ENCODE measurements around the gene SMIM35.

- TF ChIP-seq POU6F1 (CRISPR knock-in tag; IDR thresholded peaks at IDR 0.05; ENCODE audit: borderline replicate concordance, low read depth) (no peak), ZFP30 (CRISPR knock-in tag; IDR thresholded peaks at IDR 0.05) (no peak), ZFP3 (CRISPR knock-in tag; IDR thresholded peaks at IDR 0.05) (no peak), ISL1 (CRISPR knock-in tag; IDR thresholded peaks at IDR 0.05) (no peak), PATZ1 (CRISPR knock-in tag; IDR thresholded peaks at IDR 0.05; ENCODE audit: borderline replicate concordance) (no peak), TOX (CRISPR knock-in tag; IDR thresholded peaks at IDR 0.05; ENCODE audit: borderline replicate concordance) (no peak), CSDC2 (CRISPR knock-in tag; IDR thresholded peaks at IDR 0.05) (no peak), ESRRG (CRISPR knock-in tag; IDR thresholded peaks at IDR 0.05) (no peak), ZNF565 (CRISPR knock-in tag; conservative IDR thresholded peaks at IDR 0.05; ENCODE audit: low read depth) (no peak), TSHZ2 (CRISPR knock-in tag; IDR thresholded peaks at IDR 0.05) (no peak), ZC3H10 (CRISPR knock-in tag; IDR thresholded peaks at IDR 0.05) (no peak)
- TF ChIP-seq, protein P1, sequence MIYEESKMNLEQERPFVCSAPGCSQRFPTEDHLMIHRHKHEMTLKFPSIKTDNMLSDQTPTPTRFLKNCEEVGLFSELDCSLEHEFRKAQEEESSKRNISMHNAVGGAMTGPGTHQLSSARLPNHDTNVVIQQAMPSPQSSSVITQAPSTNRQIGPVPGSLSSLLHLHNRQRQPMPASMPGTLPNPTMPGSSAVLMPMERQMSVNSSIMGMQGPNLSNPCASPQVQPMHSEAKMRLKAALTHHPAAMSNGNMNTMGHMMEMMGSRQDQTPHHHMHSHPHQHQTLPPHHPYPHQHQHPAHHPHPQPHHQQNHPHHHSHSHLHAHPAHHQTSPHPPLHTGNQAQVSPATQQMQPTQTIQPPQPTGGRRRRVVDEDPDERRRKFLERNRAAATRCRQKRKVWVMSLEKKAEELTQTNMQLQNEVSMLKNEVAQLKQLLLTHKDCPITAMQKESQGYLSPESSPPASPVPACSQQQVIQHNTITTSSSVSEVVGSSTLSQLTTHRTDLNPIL (CRISPR knock-in tag; IDR thresholded peaks at IDR 0.05; ENCODE audit: low read depth) = no peak
These were observed 84.7 kb downstream of the SMIM35 start for GRCh38 chr11:118002010-118002540.

All from SK-N-SH treated with all-trans-retinoic acid at 6 μM for 48 hours (cell line).